HL-60 (cell line): Measurements from ENCODE around the gene TMTC2.

Experiments
- DNase-seq, 2 experiments: peaks; one replicate each; pipeline ENCODE4 v3.0.0-alpha.2; 2010 to 2020; ENCODE audit warnings: low read depth in 1 of 2, low spot score in 1 of 2
- H3K27ac ChIP-seq: fragments of 250-450 bp; sonication (Bioruptor Pico); replicated peaks from 2 replicates; pipeline ENCODE4 v1.5.1; 2020; ENCODE audit warnings: mild to moderate bottlenecking, moderate library complexity
- H3K27me3 ChIP-seq: fragments of 250-450 bp; sonication (Bioruptor Pico); 2 replicates; pipeline ENCODE4 v1.5.1; 2021; ENCODE audit warnings: mild to moderate bottlenecking, moderate library complexity; ENCODE audit not compliant: insufficient read depth, poor library complexity, severe bottlenecking
- H3K4me3 ChIP-seq: replicated peaks from 2 replicates; pipeline ENCODE4 v1.5.1; 2011; ENCODE audit warnings: mild to moderate bottlenecking, control low read depth, low read length; ENCODE audit not compliant: insufficient read depth
- CTCF ChIP-seq: IDR thresholded peaks from one replicate; pipeline ENCODE4 v1.5.1; 2011; ENCODE audit warnings: low read length, control low read depth, inconsistent platforms; ENCODE audit not compliant: insufficient read depth
- GABPA ChIP-seq: IDR thresholded peaks from 2 replicates; pipeline ENCODE4 v1.6.1; 2012; ENCODE audit warnings: low read depth
- POLR2AphosphoS5 ChIP-seq: IDR thresholded peaks from 2 replicates; pipeline ENCODE4 v1.6.1; 2012; ENCODE audit warnings: low read depth
- SPI1 ChIP-seq: IDR thresholded peaks from 2 replicates; pipeline ENCODE4 v1.6.1; 2012; ENCODE audit warnings: low read depth, mild to moderate bottlenecking, borderline replicate concordance
- TF ChIP-seq, protein P1 (sequence below): IDR thresholded peaks from 2 replicates; pipeline ENCODE4 v1.6.1; 2012; ENCODE audit warnings: low read depth; ENCODE audit not compliant: insufficient replicate concordance

The TMTC2 gene

DNA sequence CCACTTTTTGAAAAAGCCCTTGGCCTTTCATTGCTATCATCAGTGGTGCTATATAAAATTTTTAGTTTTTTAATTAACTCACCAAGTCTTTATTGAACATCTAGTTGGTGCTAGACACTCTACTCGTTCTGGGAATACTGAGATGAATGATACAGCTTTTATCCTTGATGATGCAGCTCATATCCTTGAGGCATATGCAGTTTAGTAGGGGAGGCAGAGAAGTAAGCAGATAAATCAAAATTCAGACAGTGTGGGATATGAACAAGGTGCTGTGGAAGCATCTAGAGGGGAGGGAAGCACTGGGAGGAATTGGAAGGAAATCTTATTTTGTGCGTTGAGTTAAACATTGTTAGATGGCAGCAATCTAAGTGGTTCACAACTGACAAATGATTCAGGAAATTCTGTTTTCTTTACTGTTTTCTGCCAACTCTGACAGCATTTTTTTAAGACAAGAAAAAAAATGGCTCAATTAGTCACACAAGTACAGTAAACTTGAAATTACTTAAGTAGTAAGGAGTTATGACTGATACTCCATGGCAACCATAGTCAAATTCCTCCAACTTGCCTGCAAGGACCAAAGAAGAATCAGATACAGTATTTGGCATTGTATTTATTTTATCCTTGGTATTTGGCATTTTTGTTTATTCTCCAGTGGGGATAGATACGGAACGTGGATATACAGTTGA is 119.2 kb downstream of the TMTC2 start:
- H3K27ac ChIP-seq: no peak overlapping the region
- no peaks in the 10 kb centered on the region for H3K27me3 ChIP-seq
- no peak overlapping the region for H3K4me3 ChIP-seq
- DNase-seq: no peak
- TF ChIP-seq GABPA (no peak), POLR2AphosphoS5 (no peak), CTCF (no peak), SPI1 (no peak)
- TF ChIP-seq, protein P1, sequence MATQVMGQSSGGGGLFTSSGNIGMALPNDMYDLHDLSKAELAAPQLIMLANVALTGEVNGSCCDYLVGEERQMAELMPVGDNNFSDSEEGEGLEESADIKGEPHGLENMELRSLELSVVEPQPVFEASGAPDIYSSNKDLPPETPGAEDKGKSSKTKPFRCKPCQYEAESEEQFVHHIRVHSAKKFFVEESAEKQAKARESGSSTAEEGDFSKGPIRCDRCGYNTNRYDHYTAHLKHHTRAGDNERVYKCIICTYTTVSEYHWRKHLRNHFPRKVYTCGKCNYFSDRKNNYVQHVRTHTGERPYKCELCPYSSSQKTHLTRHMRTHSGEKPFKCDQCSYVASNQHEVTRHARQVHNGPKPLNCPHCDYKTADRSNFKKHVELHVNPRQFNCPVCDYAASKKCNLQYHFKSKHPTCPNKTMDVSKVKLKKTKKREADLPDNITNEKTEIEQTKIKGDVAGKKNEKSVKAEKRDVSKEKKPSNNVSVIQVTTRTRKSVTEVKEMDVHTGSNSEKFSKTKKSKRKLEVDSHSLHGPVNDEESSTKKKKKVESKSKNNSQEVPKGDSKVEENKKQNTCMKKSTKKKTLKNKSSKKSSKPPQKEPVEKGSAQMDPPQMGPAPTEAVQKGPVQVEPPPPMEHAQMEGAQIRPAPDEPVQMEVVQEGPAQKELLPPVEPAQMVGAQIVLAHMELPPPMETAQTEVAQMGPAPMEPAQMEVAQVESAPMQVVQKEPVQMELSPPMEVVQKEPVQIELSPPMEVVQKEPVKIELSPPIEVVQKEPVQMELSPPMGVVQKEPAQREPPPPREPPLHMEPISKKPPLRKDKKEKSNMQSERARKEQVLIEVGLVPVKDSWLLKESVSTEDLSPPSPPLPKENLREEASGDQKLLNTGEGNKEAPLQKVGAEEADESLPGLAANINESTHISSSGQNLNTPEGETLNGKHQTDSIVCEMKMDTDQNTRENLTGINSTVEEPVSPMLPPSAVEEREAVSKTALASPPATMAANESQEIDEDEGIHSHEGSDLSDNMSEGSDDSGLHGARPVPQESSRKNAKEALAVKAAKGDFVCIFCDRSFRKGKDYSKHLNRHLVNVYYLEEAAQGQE: no peak

GRCh38 chr12:82807132-82807737 is 120.5 kb downstream of the TMTC2 start:
- Histone ChIP-seq H3K27ac (no peak overlapping the region), H3K27me3 (no peaks in the 10 kb centered on the region), H3K4me3 (no peak overlapping the region)
- DNase-seq: no peak
- TF ChIP-seq, protein P1: no peak
- TF ChIP-seq SPI1: no peak
- TF ChIP-seq CTCF: no peak
- no peak for TF ChIP-seq POLR2AphosphoS5
- TF ChIP-seq GABPA: no peak

DNA sequence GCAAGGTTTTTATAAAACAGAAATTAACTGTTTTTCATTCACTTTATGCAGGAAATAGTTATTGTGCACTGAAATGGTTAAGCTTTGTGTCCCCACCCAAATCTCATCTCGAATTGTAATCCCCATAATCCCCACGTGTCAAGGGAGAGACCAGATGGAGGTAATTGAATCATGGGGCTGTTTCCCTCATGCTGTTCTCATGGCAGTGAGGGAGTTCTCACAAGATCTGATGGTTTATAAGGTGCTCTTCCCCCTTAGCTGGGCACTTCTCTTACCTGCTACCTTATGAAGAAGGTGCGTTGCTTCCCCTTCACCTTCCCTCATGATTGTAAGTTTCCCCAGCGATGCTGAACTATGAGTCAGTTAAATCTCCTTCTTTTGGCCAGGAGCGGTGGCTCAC is 123.9 kb downstream of the TMTC2 start:
- H3K27ac ChIP-seq: no peak overlapping the region
- TF ChIP-seq CTCF (no peak), SPI1 (no peak), POLR2AphosphoS5 (no peak), GABPA (no peak)
- TF ChIP-seq, protein P1: no peak
- H3K27me3 ChIP-seq: no peaks in the 10 kb centered on the region
- DNase-seq: no peak
- no peak overlapping the region for H3K4me3 ChIP-seq
